Measurements from ENCODE around the gene RASD2.

Gene RASD2

DNA sequence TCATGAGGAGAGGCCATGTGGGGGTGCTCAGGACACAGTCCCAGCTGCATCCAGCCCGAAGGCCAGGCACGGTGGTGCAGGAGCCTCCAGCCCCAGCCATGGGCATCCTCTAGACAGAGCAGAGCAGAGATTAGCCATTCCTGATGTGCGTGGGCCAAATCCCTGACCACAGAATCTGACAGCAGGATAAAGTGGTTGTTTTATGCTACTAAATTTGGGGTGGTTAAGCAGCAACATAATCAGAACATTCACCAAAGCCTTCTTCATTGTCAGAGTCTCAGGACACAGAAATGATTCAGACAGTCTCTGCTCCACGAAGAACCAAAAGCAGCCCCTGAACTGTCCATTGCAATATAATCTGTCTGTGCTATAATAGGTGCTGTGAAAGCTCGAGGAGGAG is 19.7 kb downstream of the RASD2 start:
- no peak for ATAC-seq

DNA sequence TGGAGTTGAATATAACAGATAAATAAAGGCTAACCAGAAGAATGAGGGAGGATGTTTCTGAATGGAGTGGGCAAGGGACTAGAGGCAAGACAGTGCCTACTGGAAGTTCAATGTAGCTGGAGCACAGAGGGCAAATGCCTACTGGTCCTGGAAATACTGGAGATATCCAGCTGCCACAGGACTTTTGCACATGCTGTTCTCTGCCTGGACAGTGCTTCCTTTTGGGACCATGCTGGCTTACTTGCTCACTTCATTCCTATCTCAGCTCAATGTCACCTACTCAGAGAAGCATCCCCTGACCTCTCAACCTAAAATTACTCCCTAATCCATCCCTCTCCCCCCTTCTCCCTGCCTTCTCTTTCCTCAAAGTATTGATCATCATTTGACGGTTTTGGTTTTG is 20.2 kb downstream of the RASD2 start:
- ATAC-seq (no peak), DNase-seq (no peak)

More for the DNA sequence above, 19.7 kb downstream of the RASD2 start:
- no peak for DNase-seq

DNA sequence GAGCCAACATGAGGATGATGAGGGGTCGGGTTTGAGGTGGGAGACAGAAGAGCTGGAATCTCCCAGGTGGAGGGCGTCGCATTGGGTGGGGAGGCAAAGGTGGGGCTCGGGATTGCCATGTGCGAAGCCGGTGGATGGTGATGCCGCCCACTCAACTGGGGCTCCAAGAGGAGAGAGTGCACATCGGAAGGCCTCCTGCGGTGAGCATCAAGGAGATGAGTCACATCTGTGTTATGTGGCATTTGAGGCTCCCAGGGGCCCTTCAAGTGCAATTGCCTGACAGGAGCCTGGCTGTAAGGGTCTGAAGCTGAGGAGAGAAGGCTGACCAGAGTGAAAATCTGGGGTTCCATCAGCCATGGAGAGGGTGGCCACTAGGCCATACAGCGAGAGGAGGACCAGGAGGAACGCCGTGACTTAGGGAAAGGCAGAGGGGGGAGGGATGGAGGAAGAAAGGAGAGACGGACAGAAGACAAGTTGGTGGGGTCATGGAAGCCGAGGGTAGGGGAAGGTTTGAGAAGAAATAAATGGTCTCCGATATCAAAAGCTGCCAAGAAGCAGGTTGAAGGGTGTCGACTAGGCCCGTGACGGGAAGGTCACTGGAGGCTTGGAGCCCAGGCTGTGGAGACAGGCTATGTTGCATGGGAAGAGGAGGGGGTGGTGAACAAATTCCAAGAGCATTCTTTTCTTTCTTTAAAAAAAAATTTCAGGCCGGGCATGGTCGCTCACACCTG is 21.3 kb downstream of the RASD2 start:
- DNase-seq: peak; percentile 14
- ATAC-seq: peak; percentile 57

DNA sequence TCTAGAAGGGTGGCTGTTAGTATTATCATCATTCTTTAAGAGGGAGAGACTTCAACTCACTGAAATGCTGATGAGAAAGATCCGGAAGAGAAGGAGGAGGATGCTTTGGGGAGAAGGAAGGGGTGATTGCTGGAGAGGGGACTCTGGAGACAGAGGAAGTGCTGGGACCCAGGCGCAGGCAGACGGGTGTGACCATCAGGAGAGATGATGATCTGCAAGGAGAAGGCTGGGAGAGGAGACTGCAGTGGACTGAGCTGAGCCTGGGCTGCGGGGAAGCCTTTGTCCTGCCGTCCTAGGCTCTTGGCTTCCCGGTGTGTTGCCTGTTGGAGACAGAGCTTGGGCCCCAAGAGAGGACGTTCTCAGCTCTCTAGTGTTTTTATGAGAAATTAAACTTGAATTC is 22.6 kb downstream of the RASD2 start:
- ATAC-seq (no peak), DNase-seq (no peak)

DNA sequence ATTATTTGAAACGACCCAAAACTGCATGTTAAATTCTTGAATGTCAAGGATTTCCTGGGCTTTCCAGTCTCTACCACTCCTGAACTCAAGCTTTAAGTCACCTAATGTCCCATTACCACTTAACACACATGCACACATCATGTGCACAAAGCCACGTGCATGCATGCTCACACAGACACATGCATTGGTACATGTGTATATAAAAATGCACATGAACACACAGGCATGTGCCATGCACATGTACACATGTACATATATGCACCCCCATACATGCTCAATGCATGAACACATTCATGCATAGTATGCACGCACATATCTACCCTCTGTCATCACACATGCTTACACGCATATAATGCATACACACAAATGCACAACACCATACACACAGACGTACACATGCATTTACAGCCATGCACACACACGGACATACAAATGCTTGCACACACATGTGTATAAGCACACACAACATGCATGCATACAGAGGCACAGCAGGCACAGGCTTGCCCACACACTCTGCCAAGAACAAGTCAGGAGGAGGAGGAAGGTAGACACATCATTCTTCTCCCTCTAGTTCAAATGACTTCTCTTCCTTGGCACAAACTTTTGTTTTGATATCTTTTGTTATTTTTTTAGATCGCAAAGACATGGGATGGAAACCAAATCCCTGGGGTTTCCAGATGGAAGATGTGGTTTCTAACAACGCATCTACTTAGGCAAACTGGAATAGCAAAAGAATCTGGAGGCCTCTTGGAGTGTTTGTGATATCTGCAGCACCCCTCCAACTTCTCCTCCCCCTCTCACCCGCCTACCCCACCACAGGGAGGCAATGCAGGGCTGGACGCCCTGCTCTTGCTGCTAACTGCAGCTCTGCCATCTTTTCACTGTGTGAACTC is 24.6 kb downstream of the RASD2 start:
- ATAC-seq: no peak
- DNase-seq: no peak

DNA sequence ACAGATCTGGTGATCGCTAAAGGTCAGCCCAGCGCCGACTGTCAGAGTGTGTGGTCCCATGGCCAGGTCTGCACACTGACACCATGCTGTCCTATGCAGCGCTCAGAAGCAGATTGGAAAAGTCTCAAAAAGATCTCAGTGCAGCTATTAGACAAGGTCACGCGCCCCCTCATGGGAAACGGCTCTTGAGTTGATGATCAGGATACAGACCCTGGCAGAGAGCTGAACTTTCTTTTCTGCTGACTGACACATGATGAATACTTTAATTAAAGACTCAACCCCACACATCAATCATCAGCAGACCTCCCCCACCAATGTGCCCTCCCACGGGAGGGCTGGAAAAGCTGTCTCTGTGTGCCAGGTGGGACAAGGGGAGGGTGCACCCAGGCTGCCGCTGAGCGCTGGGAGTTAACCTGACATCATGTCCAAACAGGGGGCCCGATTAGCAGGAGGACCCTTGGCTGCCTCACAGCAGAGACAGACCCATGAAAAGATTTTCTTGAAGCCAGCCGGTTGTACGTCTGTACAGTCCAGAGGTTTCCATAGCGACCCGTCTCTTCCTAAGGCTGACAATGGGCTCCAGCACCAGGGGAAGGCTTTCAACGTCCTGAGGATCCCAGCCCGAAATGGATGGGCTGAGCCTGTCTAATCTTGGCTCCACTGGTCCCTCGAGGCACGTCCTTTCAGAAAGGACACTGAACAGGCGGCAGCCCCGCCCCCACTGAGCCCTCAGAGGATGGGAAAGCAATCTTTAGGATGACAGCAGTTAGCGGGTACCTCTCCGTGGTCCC is 26.9 kb downstream of the RASD2 start:
- no peak for ATAC-seq

DNA sequence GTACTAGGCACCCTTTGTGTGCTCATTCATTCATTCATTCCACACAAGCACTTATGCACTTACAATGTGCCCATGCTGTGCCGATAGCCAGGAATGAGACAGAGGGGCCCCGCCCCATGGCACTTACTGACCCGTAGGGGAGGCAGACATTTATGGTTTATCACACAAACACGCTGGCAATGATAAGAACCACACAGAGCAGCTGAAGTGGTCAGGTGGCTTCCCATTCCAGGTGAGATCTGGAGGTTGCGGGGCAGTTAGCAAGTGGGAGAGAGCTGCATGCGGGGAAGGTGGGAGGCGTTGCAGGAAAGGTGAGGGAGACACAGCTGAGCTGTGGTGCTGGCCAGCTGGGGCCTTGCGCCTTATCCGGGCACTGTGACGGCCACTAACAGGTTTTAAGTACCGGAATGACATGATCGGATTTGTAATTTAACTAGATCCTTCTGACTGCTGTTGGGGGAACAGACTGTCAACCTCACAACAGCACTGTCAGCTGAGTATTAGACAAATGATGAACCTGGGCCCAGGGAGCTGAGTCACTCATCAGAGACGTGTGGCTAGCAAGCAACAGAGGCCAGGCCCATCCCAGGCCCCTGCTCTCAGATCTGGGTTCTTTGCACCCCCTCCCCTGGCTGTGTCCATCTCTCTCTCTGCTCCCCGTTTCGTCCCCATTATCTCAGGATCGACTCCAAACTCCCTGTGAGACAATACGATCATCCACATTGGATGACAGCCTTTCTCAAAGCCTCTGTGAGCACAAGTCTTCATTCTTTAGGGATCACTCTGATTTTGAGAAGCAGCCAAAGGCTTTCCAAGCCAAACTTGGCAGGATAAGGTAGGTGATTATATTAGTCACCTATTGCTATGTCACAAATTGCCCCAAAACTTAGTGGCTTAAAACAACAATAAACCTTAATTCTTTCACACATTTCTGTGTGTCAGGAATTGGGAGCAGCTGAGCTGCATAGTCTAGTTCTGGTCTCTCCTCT is 28.4 kb downstream of the RASD2 start:
- no peak for ATAC-seq

More for the DNA sequence above, 26.9 kb downstream of the RASD2 start:
- DNase-seq: no peak

DNA sequence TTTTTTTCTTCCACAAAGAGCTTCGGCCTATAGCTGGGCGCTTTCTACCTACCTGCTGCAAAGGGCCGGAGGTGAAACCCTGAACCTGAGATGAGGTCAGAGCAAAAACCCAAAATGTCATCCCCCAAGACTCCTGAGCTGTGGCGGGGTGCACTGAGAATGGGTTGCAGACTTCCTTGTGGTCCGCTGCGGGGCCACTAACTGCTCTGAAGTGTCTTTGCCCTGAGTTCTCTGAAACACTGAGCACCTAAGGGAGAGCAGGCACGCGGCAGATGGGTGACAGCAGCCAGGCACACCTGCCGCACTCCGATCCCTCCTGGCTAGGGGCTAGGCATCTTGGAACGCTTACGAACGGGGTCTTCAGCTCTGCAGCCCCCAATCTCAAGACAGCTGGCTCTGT is 29.3 kb downstream of the RASD2 start:
- DNase-seq: no peak

More for the DNA sequence above, 28.4 kb downstream of the RASD2 start:
- no peak for DNase-seq

DNA sequence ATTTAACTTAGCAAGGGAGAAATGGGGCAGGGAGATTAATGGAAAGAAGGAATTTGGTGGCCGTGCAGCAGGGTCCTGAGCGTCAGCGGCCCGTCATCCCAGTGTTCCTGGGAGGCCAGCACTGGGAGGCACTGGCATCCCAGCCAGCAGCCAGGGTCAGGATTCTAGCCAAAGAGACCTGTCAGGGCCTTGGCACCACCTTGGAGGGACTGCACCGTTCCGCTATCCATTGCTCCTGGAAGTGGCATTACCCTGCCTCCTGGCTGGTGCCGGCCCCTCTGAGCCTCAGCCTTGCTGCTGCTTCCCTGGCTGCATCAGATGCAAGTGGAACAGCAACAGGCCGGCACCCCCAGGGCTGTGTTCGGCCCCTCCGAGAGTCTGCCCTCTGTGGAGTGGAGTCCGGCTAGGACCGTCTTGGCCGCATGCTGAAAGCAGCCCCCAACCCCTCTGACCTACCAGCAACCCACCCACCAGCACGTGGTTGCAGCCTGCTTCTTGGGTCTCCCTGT is 30.1 kb downstream of the RASD2 start:
- no peak for ATAC-seq
- no peak for DNase-seq

More for the DNA sequence above, 29.3 kb downstream of the RASD2 start:
- ATAC-seq: no peak

DNA sequence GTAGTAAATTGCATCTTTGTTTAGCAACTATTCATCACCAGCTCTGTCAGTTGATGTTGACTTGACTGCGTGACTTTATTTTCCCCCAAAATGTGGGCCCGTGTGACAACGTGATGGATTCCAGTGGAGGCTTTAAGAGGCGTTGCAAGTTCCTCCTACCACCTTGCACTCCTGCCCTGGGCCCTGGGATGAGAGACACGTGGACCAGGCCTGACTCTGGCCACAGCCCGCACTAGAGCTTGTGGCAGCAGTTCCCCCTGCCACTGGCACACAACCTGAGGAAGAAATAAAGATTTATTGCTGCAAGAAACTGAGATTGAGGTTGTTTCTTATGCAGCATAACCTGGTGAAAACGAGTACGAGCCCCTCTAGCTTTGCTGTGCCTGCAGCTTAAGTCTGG is 31.9 kb downstream of the RASD2 start:
- DNase-seq: no peak
- ATAC-seq: no peak

DNA sequence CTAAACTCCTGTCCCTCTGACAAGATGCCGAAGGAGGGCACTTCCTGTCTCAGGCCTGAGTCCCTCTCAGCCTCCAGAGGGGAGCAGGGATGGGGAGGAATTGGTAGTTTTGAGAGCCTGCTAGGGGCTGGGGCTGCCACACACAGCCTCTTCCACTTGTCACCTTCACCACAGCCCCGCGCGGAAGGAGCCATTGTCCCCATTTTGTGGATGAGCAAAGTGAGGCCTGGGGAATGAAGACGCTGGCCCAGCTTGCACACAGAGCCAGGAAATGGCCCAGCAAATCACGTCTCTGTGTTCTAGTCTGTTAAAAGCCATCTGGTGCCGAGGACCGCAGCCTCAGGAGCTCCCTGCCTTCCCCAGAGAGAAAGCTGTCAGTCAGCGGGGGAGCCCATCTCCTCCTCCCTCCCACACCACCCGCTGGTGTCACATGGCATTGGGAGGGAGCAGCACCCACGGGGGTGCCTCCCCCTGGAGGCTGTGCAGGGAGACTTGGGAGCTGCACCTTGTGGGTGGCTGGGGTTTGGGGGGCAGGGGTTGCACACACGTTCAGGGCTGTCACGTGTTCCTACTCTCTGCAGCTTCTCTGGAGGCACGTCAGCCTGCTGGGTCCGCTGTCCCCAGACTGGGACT is 34.6 kb downstream of the RASD2 start:
- ATAC-seq: peak; percentile 52

DNA sequence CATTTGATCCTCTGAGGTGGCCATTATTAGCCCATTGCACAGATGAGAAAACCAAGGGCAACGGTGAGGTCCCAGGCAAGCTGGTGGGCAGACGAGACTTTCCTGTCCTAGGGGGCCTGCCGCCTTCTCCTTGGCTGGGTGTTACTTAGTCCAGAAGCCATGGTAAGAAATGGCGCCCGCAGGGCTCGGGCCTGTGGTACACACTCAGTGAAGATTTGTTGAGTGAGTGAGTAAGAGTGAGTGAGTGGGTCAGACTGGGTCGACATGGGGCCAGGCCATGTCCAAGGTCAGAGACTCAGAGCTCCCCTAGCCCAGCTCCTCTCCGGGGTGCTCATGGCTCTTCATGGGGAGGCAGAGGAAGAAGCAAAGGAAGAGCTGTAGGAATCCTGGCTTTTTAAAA is 36.0 kb downstream of the RASD2 start:
- DNase-seq (no peak), ATAC-seq (no peak)

More for the DNA sequence above, 34.6 kb downstream of the RASD2 start:
- no peak for DNase-seq

DNA sequence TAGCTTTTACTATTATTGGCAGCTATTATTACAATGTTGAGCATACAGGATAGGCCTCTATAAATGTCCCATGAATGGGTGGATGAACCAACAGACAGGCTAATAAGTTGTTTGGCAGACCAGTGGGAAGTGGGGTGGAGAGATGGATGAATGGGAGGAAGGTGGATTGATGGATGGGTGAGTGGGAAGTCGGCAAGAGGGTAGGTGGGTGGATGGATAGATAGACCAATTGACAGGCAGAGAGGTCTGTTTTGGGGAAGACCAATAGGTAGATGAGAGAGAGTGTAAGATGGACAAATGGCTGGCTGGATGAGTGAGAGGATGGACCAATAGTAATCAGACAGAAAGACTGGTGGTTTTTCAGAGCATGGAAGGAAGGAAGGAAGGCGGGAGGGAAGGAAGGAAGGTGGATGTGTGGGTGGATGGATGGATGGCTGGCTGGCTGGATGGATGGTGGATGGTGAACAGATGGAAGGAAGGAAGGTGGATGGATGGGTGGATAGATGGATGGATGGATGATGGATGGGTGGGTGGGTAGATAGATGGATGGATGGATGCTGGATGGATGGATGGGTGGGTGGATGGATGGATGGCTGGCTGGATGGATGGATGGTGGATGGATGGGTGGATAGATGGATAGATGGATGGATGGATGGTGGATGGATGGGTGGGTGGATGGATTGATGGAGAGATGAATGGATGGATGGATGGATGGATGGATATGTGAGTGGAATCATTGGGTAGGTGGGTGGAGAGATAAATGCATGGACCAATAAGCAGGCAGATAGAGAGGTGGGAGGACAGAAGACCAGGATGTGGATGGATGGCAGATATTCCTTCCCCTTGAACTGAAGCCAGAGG is 37.4 kb downstream of the RASD2 start:
- no peak for DNase-seq

DNA sequence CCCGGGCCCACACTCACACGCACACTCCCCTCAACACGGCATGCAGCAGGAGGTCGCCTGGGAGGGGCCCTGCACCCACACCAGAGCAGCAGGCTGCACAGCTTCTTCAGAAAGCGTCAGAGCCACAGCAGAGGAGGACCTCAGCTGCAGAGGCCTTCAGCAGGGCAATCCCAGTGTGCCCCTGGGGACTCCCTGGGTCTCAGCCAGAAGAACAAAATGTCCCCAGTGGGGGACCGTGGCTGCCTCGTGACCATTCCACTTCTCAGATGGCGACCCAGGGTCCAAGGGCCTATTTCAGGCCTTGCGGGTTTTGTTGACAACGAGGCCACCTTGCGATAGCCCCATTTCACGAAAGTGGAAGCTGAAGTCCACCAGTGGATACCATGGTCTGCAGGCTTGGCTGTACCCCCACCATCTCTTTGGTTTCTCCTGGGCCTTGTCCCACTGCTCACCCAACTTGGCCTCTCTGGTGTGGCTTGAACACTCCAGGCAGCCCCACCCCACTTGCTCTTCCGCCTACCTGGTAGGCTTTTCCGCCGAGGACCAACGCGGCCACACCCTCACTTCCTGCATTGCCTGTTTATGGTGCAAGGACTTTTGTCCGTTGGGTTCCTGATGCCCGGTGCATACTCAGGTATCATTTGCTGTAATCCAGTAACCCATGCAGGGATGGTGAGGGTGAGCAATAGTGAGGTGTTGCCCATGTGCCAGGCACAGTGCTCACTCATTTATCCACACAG is 38.4 kb downstream of the RASD2 start:
- no peak for DNase-seq
- no peak for ATAC-seq

More for the DNA sequence above, 37.4 kb downstream of the RASD2 start:
- ATAC-seq: no peak

DNA sequence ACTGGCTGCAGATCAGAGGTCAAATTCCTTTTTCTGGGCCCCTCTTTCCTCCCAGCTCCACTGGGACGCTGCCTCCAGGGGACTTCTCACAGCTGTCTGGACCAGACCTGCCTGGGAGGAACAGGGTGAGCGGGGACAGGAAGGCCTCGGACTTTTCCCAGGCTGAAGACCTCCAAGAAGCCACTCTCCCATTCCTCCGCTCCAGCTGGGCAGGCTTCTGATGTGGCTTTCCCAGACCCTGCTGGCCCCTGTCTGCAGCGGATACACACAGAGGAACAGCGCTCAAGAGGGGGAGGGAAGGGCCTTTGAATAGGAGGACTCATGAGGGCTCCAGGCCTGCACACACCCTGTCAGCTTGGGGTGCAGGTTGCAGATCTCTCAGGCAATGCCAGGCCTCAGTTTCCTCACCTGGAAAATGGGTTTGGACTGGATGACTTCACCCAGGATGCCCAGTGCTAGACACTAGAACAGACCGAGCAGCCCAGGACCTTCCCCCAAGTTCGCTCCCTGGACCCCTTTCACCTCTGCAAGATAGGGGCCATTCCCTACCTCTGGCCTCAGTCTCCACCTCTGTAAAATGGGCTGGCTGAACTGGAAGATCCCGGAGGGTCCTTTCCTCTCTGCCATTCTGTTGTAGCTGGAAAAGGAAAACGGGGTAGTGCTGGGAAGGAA is 39.9 kb downstream of the RASD2 start:
- ATAC-seq (no peak), DNase-seq (no peak)

DNA sequence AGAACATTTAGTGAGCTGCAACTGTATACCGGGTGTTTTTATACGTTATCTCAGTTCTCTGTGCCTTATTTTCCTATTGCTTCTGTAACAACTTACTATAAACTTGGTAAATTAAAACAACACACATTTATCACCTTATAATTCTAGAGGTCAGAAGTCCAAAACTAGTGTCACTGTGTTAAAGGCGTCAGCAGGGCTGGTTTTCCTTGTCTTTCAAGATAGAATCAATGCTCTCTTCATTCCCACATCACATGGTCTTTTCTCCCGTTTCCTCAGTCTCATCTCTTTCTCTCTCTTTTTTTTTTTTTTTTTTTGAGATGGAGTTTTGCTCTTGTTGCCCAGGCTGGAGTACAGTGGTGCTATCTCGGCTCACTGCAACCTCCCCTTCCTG is 40.4 kb downstream of the RASD2 start:
- DNase-seq (no peak), ATAC-seq (no peak)

DNA sequence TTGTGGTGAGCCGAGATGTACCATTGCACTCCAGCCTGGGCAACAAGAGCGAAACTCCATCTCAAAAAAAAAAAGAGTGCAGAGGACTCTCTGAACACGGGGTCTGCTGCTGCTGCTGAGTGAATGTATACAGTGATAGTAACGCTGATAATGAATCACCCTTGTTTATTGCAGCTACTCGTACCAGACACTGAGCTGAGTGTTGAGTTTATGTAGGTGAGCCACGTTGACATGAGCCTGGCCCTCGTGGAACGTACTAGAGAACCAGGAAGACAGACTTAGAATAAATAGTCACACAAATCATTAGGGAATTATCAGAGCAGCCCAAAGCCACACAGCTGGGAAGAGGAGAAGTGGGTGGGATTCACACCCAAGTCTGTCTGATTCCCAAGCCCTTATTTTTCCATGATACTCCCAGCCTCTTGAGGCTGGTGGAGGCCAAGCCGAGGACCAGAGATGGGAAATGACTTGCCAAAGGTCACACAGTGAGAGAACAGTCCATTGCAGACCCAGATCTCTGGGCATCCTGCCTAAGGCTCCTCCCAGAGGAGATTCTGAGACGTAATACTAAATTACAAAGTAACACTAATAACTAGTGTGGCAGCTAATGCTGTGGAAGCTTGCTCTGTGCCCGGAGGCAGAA is 41.7 kb downstream of the RASD2 start:
- DNase-seq (no peak), ATAC-seq (no peak)
